Skeletal muscle cell (primary cell): Measurements from ENCODE around the gene DYNC1I1.

Experiments used
- DNase-seq: peaks from one replicate; pipeline ENCODE4 v3.0.0-alpha.2; 2010; ENCODE audit warnings: low read depth
- H3K4me3 ChIP-seq: 2 replicates; pipeline ENCODE4 v1.5.1; 2011; ENCODE audit warnings: low read depth, mild to moderate bottlenecking, control low read depth, low read length, moderate library complexity

Gene DYNC1I1

GRCh38 chr7:95840953-95841950 is 68.9 kb downstream of the DYNC1I1 start:
- H3K4me3 ChIP-seq, result no peak overlapping the region

GRCh38 chr7:95843286-95843685 is 70.9 kb downstream of the DYNC1I1 start:
- no peak for DNase-seq
- no peak overlapping the region for H3K4me3 ChIP-seq

More at GRCh38 chr7:95840953-95841950, 68.9 kb downstream of the DYNC1I1 start:
- DNase-seq, result no peak

GRCh38 chr7:95845007-95845406 is 72.7 kb downstream of the DYNC1I1 start:
- DNase-seq, result no peak
- H3K4me3 ChIP-seq, result no peak overlapping the region

- DNase-seq, result no peak
- no peak overlapping the region for H3K4me3 ChIP-seq
Measured at GRCh38 chr7:95847061-95847460, 74.7 kb downstream of the DYNC1I1 start.

- no peak overlapping the region for H3K4me3 ChIP-seq
- peak; percentile 42 for DNase-seq
Measured at GRCh38 chr7:95859429-95859828, 87.1 kb downstream of the DYNC1I1 start.

GRCh38 chr7:95861041-95861440 is 88.7 kb downstream of the DYNC1I1 start:
- no peak for DNase-seq
- no peak overlapping the region for H3K4me3 ChIP-seq

GRCh38 chr7:95863623-95864022 is 91.3 kb downstream of the DYNC1I1 start:
- no peak for DNase-seq
- no peak overlapping the region for H3K4me3 ChIP-seq

GRCh38 chr7:95865716-95866371 is 93.5 kb downstream of the DYNC1I1 start:
- DNase-seq, result no peak
- no peak overlapping the region for H3K4me3 ChIP-seq

GRCh38 chr7:95867309-95867708 is 95.0 kb downstream of the DYNC1I1 start:
- no peak overlapping the region for H3K4me3 ChIP-seq
- DNase-seq, result no peak

GRCh38 chr7:95871075-95871848 is 98.9 kb downstream of the DYNC1I1 start:
- no peak overlapping the region for H3K4me3 ChIP-seq
- no peak for DNase-seq

GRCh38 chr7:95871896-95872295 is 99.5 kb downstream of the DYNC1I1 start:
- DNase-seq, result no peak
- H3K4me3 ChIP-seq, result no peak overlapping the region

GRCh38 chr7:95874129-95874528 is 101.8 kb downstream of the DYNC1I1 start:
- H3K4me3 ChIP-seq, result no peak overlapping the region
- DNase-seq, result no peak

- H3K4me3 ChIP-seq, result no peak overlapping the region
- no peak for DNase-seq
Measured at GRCh38 chr7:95874541-95875265, 102.3 kb downstream of the DYNC1I1 start.

- no peak overlapping the region for H3K4me3 ChIP-seq
- no peak for DNase-seq
Measured at GRCh38 chr7:95875519-95875918, 103.2 kb downstream of the DYNC1I1 start.

- no peak for DNase-seq
- H3K4me3 ChIP-seq, result no peak overlapping the region
Measured at GRCh38 chr7:95878677-95879076, 106.3 kb downstream of the DYNC1I1 start.

- H3K4me3 ChIP-seq, result no peak overlapping the region
Measured at GRCh38 chr7:95881597-95881996, 109.2 kb downstream of the DYNC1I1 start.

GRCh38 chr7:95883217-95883616 is 110.9 kb downstream of the DYNC1I1 start:
- no peak overlapping the region for H3K4me3 ChIP-seq
- no peak for DNase-seq

More at GRCh38 chr7:95881597-95881996, 109.2 kb downstream of the DYNC1I1 start:
- DNase-seq, result no peak

- H3K4me3 ChIP-seq, result no peak overlapping the region
- DNase-seq, result no peak
Measured at GRCh38 chr7:95886501-95887090, 114.2 kb downstream of the DYNC1I1 start.

- no peak overlapping the region for H3K4me3 ChIP-seq
- DNase-seq, result no peak
Measured at GRCh38 chr7:95893484-95893883, 121.1 kb downstream of the DYNC1I1 start.
